SU-DHL-6 (cell line): ENCODE data around the gene DDX27.

Experiments used
- EZH2phosphoT487 ChIP-seq: fragments of 200-600 bp; sonication (generic), shearing (Covaris generic); conservative IDR thresholded peaks from 2 replicates; pipeline ENCODE4 v1.6.1; 2018; ENCODE audit warnings: mild to moderate bottlenecking, antibody characterized with exemption, low read length, moderate library complexity, mixed read lengths
- TF ChIP-seq, protein P1 (sequence below): fragments of 200-600 bp; sonication (generic); IDR thresholded peaks from one replicate; pipeline ENCODE4 v1.5.1; 2017; ENCODE audit warnings: antibody characterized with exemption, mild to moderate bottlenecking, low read length, moderate library complexity; ENCODE audit not compliant: insufficient read depth, poor library complexity, severe bottlenecking

DNA sequence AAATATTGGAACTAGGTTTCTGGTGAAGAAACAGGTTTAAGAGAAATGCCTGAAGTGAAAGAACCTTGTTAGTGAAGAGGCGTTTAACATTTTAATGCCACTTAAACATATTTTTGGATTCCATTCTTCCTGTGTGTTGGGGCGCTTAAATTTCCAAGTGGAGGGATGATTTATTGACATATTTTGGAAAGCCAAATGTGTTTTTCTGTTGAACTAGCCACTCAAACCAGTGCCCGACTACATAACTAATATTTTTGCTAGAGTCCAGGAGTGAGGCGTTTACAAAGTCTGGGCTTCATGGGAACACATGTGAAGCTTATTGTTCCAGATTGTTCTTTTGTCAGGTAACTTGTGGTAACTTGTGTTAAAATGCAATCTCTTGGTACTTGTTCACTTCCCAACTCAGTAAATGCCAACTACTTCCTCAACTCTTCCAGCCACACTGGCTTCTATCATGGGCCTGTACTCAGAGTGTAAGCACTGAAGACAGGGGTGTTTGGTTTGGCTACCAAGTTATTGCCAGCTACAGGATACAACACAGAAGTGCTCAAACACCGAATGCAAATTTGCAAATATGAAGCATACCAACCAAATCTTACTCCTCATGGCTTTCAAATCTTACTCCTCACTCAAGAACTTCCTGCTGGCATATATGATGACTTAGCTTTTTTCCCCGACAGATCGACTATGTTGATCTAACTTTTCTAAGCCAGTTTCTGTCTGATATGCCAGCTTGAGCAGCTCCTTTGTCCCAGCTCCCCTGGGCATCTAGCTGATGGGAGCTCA lies 60.7 kb downstream of the DDX27 start:
- TF ChIP-seq, protein P1, sequence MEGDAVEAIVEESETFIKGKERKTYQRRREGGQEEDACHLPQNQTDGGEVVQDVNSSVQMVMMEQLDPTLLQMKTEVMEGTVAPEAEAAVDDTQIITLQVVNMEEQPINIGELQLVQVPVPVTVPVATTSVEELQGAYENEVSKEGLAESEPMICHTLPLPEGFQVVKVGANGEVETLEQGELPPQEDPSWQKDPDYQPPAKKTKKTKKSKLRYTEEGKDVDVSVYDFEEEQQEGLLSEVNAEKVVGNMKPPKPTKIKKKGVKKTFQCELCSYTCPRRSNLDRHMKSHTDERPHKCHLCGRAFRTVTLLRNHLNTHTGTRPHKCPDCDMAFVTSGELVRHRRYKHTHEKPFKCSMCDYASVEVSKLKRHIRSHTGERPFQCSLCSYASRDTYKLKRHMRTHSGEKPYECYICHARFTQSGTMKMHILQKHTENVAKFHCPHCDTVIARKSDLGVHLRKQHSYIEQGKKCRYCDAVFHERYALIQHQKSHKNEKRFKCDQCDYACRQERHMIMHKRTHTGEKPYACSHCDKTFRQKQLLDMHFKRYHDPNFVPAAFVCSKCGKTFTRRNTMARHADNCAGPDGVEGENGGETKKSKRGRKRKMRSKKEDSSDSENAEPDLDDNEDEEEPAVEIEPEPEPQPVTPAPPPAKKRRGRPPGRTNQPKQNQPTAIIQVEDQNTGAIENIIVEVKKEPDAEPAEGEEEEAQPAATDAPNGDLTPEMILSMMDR = no peak
- TF ChIP-seq EZH2phosphoT487 = no peak
